Mammary epithelial cell (primary cell): ENCODE results near the gene PPEF1.

Source experiments
- EZH2 ChIP-seq: IDR thresholded peaks from 2 replicates; pipeline ENCODE4 v1.6.1; 2012; ENCODE audit warnings: low read length, inconsistent platforms, borderline replicate concordance
- TF ChIP-seq, protein P1 (sequence below), 2 donors: IDR thresholded peaks in 1 of 2; conservative IDR thresholded peaks in 1 of 2; 2 replicates each; pipeline ENCODE4 v1.5.1; 2011 to 2012; ENCODE audit warnings: inconsistent platforms in 2 of 2, low read length in 2 of 2, mild to moderate bottlenecking in 2 of 2, control low read depth in 1 of 2, low read depth in 1 of 2; ENCODE audit not compliant: insufficient read depth in 1 of 2; ENCODE audit errors: extremely low read depth in 1 of 2

DNA sequence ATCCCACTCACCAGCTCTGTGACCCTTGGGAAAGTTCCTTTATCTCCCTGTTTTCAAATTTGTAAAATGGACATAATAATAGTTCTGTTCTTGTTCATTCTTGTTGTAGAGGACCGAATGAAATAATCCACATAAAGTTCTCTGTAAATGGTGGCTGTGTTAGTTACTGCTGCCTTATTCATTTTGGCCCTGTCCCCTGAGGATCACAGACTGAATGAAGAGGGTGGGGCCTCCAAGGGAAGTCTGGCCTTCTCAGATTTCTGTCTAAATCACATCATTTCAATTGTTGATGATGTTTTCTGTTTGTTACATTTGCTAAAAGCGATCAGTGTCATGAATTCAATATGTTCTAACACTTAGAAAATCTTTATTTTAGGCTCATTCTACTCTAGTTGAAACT, 117.9 kb downstream of the PPEF1 start:
- TF ChIP-seq, protein P1, sequence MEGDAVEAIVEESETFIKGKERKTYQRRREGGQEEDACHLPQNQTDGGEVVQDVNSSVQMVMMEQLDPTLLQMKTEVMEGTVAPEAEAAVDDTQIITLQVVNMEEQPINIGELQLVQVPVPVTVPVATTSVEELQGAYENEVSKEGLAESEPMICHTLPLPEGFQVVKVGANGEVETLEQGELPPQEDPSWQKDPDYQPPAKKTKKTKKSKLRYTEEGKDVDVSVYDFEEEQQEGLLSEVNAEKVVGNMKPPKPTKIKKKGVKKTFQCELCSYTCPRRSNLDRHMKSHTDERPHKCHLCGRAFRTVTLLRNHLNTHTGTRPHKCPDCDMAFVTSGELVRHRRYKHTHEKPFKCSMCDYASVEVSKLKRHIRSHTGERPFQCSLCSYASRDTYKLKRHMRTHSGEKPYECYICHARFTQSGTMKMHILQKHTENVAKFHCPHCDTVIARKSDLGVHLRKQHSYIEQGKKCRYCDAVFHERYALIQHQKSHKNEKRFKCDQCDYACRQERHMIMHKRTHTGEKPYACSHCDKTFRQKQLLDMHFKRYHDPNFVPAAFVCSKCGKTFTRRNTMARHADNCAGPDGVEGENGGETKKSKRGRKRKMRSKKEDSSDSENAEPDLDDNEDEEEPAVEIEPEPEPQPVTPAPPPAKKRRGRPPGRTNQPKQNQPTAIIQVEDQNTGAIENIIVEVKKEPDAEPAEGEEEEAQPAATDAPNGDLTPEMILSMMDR (conservative IDR thresholded peaks at IDR 0.05 in 1 of 2, IDR thresholded peaks at IDR 0.05 in 1 of 2; ENCODE audit: extremely low read depth in 1 of 2, insufficient read depth in 1 of 2, low read depth in 1 of 2, low read length in 2 of 2) = no peak
- no peak for TF ChIP-seq EZH2
